Right renal cortex interstitium (tissue), 3 donors: ENCODE data around the gene FLNB. TPM values are rescaled to one million over a fixed set of nuclear protein-coding genes. Genes with fewer than 3 reads are reported as not detected.

ENCODE experiments used
- DNase-seq, 3 donors: peaks; one replicate each; pipeline ENCODE4 v3.0.0-alpha.2; 2013; ENCODE audit warnings: low read depth in 3 of 3, low spot score in 2 of 3
- polyA plus RNA-seq, 3 donors: library from polyadenylated mRNA; unstranded; fragments of 120-200 nt; gene quantifications; one replicate each; pipeline ENCODE4 v1.2.1, GENCODE V29; 2013; ENCODE audit not compliant: insufficient read length in 3 of 3

FLNB gene
- polyA plus RNA-seq, 3 donors, result 164 to 165 (median 165) TPM

DNA sequence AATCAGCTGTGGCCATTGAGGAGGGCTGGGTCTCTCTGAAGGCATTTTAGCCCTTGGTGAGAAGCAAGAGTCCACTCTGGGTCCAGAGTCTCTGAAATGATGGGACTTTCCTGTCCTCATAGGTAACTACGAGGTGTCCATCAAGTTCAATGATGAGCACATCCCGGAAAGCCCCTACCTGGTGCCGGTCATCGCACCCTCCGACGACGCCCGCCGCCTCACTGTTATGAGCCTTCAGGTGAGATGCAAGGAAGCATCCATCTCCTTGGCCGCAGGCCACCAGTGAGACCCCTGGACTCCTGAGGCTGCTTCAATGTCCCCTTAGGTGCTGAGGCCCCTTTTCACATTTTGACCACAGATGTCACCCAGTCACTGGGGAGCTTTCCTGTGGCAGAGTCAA, 147.6 kb downstream of the FLNB start:
- DNase-seq, result no peak

GRCh38 chr3:58157700-58158099, 149.5 kb downstream of the FLNB start:
- DNase-seq, result no peak

GRCh38 chr3:58158442-58159153, 150.4 kb downstream of the FLNB start:
- DNase-seq, result no peak

DNA sequence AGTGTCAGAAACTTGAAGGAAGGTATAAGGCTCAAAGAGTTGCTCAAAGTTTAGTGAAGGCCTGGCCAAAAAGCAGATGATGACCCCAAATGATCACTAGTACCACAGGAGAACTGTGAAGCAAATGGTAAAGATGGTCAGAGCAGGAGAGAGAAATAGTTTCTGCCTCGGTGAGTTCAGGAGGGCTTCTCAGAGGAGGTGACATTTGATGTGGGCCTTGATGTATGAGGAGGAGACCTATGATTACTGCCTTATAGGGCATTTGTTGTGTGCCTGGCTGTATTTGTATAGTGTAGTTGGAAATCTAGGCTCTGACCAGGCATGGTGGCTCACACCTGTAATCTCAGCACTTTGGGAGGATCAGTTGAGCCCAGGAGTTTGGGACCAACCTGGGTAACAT, 152.2 kb downstream of the FLNB start:
- DNase-seq, result no peak

GRCh38 chr3:58161435-58162398, 153.5 kb downstream of the FLNB start:
- DNase-seq, result no peak

DNA sequence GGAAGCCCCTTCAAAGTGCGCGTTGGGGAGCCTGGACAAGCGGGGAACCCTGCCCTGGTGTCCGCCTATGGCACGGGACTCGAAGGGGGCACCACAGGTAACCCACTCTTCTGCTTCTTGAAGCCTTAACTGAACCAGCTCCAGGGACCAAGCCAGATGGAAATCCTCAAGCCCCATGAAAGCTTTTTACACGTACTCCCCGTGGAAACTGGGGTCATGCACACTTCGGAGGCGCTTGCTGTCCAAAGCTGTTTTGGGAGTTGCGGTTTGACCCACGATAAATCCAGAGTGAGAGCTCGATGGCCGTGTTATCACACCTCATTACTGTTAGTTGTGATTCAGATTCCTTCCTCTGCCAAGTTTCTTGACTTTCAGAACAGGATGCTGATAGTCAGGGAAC, 155.0 kb downstream of the FLNB start:
- no peak for DNase-seq

GRCh38 chr3:58164199-58164879, 156.1 kb downstream of the FLNB start:
- no peak for DNase-seq

DNA sequence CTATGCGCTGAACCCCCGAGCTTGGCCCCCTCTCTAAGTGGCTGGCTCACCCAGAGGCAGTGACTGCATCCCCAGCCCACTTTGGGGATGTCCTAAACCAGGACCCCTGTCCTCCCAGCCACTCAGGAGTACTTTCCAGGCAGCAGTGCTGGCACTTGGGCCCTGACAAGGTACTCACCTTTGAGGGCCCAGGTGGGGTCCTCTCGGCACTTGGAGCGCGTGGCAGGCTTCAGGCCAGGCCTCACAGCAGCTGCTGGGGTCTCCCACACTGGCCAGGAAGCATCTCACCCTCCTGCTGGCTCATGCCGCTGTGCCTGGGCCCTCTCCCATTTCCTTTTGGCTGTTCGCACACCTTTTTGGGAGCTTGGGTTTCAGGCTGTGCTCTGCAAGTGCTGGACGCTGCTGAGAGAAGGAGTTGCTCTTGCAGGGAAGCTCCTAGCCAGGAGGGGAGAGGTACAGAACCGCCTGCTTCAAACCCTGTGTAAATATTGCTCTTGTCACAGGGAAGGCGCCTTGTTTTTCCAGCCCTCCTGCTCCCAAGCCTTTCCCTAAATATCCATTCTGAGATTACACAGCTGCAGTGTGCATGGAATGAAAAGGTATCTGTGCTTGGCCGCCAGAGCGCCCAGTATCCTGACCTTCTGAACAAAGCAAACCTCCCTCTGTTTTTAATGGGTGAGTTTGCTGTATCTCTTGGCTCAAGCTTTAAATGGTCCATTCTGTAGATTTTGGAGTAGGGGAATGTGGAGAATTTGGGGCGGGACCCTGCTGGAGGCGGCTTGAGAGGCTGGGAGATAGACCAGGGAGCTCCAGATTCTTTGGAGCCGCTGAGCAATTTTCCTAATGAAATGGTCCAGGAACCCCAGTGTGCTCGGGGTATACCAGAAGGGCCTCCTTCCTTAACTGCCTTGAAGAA, 156.9 kb downstream of the FLNB start:
- DNase-seq, result no peak

DNA sequence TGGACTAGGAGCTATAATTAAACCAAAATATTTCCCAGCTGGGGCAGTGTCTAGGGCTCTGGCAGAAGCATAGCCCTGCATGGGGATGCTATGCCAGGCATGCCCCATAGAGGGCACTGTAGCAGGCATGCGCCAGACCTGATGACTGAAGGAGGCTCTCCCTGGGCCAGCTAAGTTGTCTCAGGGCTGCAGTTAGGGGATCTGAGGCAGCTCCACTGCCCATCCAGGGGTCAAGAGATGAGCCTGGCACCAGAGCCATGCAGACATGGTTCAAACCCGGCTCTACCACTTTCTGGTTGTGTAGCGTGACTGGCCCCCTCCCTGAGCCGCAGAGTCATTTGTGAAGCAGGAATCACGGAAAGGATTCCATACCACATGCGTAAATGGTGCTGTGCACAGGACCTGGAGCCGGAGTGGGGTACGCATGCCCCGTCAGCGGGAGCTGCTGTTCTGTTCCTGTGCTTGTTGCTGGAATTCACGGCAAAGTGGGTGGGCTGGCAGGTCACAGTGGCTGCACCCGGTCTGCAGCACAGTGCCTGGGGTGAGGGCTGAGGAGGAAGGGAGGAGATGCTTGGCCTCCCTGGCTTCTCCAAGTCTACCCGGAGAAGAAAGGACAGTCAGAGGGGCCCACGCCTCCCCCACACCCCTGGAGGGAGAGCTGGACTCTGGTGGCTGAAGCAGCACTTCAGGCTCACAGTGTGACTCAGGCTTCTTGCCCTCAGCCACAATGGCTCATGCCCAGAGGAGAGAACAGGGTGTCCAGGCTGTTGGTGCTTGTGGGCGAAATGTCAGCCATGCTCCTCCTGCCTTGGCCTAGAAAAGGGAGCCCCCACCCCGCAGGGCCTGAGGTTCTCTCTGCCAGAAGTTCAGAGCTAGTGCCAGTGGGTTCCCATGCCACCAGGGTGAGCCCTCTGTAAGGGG, 159.5 kb downstream of the FLNB start:
- DNase-seq, result no peak

GRCh38 chr3:58168498-58168897, 160.3 kb downstream of the FLNB start:
- DNase-seq, result no peak

- no peak for DNase-seq
Observed at GRCh38 chr3:58169371-58169770, 161.1 kb downstream of the FLNB start.

DNA sequence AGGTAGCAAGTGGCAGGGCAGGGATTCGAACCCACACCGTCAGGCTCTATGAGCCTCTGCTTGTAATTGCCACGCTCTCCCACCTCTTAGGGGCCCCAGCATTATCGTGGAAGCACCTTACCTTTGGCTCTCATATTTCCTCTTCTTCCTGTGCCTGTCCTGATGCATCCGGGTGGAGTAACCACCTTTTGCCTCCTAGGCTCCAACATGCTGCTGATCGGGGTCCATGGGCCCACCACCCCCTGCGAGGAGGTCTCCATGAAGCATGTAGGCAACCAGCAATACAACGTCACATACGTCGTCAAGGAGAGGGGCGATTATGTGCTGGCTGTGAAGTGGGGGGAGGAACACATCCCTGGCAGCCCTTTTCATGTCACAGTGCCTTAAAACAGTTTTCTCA, 162.2 kb downstream of the FLNB start:
- no peak for DNase-seq

GRCh38 chr3:58171126-58171525, 162.9 kb downstream of the FLNB start:
- no peak for DNase-seq

DNA sequence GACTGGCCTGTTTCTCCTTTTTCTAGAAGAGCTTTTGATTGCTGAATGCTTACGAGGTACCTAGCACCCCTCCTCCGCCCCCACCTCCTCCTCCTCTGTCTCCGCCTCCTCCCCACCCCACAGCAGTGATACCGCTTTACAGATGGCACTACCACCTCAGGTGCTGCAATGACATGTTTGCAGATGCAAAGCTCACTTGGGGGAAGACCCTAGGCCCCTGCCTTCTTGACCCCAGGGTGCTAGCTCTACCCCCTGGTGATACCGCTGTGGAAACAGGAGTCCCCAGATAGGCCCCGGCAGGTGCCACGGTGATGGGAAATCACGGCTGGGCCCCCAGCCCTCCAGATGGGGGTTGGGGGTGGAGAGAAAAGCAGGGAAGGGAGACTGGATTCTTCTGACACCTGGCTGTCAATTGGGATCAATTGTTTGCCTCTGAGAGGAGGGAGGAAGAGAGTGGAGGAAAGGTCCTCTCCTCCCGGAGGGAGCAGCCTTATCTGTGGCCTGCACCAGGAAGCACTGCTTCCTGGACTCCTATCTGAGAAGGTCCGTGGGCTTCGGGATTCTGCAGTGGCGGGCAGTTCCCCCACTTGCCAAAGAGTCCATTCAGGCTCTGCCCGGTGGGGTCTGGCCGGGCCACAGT, 164.9 kb downstream of the FLNB start:
- DNase-seq, result no peak

GRCh38 chr3:58173669-58174398, 165.6 kb downstream of the FLNB start:
- DNase-seq, result no peak

DNA sequence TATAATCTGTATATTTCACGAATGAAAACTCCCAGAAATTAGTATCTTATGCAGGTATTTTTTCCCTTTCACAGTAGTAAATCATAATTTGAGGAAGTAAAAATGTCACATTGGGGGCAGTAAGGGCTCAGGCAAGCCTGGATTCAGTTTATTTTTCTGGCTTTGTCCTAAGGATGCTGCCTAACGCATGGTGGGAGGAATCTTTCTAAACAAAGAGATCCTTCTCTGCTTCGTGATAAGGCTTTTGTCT, 166.9 kb downstream of the FLNB start:
- DNase-seq, result no peak

DNA sequence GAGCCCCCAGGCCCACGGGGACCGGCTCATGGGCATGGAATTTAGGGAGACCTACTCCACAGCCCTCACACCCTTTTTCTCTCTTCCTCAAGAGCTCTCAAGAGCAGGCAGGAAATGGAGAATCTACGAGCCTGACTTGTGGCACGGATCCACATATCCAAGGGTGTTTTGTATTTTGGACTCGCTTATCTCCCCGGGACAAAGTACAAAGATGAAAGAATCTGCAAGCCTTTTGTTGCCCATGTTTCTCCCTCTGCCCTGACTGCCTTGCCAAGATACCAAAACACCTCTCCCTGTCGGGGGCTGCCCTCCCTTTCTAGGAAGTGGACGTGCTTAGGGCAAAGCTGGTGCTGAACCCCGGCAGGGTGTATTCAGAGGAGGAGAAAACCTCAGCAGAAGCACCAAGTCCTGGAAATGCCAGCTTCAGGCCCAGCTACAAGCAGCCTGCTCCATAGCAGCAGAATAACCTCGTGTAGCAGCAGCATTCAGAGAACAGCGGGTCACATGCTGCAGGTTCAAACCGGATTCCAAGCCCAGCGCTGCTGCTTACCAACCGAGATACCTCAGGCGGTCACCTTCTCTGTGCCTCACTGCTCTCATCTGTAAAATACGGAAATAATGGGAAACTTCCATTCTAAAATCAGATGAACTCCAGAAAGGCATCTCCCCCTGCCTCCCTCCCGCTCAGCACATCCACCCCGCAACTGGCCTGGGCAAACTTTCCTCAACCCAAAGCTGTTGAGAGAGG, 167.4 kb downstream of the FLNB start:
- DNase-seq, result no peak

DNA sequence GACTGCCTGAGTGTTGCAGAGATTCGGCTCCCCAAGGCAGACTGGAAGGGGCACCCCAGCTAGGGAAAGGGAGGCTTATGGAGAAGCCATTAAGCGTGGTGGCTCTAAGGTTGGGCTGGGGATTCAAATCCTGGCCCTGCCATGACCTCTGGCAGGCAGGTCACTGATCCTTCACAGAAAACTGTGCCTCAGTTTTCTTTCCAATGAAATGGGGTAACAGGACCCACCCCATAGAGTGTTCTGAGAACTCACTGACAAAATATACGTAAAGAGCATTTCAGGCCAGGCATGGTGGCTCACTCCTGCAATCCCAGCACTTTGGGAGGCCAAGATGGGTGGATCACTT, 167.9 kb downstream of the FLNB start:
- DNase-seq, result no peak
